NCI-H69 (cell line): ENCODE measurements around the gene PDE6A.
A peak's percentile ranks its signal among the peaks of the same experiment; 100 is the strongest.

Experiments
- DNase-seq: peaks from one replicate; lab custom pipeline; 2025; lab: John Stamatoyannopoulos, UW

Gene PDE6A

GRCh38 chr5:149944666-149945065 is at the start of gene PDE6A:
Gene PDE6A, minus strand, starts transcription at chr5:149944793. Its CDS starts 120 bp downstream, at chr5:149944673.
- DNase-seq, result no peak

DNA sequence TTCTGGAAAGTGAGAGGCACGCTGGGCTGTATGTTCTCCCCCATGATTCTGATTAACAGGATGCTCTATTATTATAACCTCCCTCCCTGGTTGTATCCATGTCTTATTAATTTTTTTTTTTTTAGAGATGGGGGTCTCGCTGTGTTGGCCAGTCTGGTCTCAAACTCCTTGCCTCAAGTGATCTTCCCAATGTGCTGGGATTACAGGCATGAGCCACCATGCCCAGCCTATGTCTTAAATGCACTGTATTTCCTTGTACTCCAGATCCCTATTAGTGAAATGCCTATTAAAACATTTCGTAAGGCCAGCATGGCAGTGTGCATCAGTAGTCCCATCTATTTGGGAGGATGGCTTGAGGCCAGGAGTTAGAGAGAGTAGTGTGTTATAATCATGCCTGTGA is 48.9 kb upstream of the PDE6A start:
- DNase-seq, result no peak

DNA sequence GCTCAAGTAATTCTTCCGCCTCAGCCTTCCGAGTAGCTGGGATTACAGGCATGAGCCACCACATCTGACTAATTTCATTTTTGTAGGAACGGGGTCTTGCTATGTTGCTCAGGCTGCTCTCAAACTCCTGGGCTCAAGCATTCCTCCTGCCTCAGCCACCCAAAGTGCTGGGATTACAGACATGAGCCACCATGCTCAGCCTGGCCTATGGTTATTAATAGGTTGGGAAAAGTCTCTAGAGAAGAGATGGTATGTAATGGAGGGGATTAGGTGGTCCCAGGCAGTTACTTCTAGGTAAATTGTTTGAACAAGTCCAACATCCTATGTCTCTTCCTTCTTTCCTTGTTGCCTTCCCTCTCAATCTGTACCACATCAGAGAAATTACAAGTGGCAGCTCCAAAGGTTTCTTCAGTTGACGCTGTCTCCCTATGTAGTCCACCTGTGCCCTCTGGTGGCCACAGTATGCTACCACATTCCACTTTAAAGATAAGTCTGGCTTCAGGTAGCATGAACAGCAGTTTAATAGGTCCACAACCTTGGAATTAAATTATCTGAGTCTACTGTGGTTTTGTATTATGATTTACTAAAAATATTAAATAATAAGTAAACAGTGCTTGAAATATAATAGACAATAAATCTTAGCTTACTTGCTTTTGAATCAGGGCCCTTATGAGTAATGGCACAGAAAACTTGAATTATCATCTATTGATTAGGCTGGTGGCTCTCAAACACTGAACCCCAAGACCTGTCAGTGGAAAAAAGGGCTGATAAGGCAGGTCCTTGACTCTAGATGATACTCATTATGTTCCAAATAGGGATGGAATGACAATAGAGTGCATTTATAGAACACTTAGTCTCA is 46.2 kb upstream of the PDE6A start:
- peak; percentile 85 for DNase-seq

DNA sequence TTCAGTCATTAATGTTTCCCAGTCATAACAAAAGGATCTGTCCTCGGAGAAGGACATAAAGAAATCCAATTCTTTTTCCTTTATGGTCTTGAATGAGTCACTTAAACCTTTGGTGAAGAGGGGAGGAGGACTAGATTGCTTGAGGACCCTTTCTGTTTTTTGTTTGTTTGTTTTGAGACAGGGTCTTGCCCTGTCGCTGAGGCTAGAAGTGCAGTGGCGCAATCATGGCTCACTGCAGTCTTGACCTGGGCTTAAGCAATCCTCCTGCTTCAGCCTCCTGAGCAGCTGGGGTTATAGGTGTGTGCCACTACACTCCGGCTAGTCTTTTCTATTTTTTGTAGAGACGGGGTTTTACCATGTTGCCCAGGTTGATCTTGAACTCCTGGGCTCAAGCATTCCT is 43.5 kb upstream of the PDE6A start:
- no peak for DNase-seq

GRCh38 chr5:149982505-149982904 is 37.9 kb upstream of the PDE6A start:
- no peak for DNase-seq

- DNase-seq, result no peak
Observed at GRCh38 chr5:149981206-149981605, 36.6 kb upstream of the PDE6A start.

- DNase-seq, result no peak
Observed at GRCh38 chr5:149979896-149980295, 35.3 kb upstream of the PDE6A start.

DNA sequence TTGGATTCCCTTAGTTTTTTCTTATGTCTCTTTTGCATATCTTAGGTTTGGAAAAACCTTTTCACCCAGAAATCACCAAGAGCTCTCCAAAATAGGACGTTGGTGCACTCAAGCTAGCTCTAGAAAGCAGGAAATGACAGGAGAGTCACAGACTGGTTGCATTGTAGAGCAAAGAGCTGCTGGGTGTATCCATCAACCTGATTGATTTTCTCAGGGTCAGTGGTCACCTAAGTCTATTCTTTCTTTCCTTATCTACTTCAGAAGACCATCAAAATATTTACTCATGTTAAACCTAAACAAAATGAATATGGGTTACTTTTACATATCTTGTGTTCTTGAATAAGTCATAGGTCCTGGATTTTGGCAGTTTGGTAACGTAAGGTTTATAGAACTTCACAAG is 30.8 kb upstream of the PDE6A start:
- no peak for DNase-seq

DNA sequence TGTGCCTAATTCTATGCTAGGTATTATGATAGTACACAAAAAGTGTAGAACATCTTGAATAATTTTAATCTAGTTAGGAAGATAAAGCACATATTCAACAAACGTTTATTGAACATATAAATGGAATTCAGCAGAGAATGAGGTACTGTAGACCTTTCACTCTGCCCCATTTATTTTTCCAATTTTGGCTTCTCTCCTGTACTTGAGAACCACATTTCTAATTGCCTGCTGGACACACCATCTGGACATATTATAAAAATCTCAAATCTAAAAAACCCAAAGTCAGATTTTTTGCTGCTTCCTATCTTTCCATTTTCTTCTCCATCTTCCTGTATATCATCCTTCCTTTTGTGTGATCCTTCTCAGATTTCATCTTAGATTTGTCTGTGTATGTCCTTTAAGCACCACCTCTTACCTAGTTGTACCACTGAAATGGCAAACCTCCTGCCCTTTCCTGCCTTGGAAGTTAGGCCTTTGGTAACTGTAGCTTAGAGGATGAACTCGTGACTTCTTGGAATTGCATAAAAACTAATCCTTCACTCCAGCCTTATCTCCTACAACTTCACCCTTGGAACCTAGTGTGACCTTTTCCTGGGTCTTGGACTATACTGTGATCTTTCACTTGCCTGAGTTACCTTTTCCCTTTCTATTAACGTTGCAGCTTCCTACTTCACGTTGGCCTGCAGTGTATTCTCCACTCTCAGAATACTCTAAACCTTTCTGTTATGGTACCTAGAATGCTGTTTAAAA is 24.8 kb upstream of the PDE6A start:
- DNase-seq, result no peak

- DNase-seq, result no peak
Observed at GRCh38 chr5:149966946-149967345, 22.4 kb upstream of the PDE6A start.

DNA sequence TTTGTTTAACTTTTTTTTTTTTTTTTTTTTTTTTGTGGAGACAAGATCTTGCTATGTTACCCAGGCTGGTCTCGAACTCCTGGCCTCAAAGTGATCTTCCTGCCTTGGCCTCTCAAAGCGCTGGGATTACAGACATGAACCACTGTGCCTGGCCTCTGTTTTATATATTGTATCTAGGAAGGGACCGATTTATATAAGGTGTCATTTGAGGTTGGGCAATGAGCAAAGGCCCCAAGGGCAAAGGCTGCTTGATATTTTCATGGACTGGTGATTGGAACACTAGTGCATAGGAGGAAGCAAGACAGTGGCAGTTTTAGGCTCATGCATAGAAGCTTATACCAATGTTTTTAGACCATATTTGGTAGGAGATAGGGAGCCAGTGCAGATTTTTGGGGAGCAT is 19.1 kb upstream of the PDE6A start:
- no peak for DNase-seq

- DNase-seq, result no peak
Observed at GRCh38 chr5:149962601-149963300, 18.2 kb upstream of the PDE6A start.

DNA sequence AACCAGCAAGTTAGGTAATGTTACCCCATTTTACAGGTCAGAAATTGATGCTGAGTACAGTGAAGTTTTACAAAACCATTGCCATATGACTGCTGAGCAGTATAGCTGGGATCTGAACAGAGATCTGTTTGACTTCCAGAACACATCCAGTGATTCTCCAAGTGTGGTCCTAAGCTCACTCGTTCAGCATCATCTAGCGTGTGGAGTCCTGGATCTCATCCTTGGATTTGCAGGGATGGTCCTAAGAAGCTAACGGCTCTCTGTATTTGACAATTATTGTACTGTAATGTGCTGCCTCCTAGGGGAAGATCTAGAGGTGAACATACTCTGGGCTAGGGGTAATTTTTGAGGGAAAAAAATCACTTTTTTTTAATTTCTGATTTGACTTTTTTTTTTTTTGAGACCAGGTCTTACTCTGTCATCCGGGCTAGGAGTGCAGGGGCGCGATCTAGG is 17.4 kb upstream of the PDE6A start:
- peak; percentile 72 for DNase-seq

- peak; percentile 28 for DNase-seq
Observed at GRCh38 chr5:149961186-149961685, 16.6 kb upstream of the PDE6A start.

- peak; percentile 99 for DNase-seq
Observed at GRCh38 chr5:149960272-149961185, 15.9 kb upstream of the PDE6A start, which contains the start of gene SLC26A2. Gene SLC26A2, plus strand, starts transcription at chr5:149960758. Its CDS starts 16,895 bp downstream, at chr5:149977653.

DNA sequence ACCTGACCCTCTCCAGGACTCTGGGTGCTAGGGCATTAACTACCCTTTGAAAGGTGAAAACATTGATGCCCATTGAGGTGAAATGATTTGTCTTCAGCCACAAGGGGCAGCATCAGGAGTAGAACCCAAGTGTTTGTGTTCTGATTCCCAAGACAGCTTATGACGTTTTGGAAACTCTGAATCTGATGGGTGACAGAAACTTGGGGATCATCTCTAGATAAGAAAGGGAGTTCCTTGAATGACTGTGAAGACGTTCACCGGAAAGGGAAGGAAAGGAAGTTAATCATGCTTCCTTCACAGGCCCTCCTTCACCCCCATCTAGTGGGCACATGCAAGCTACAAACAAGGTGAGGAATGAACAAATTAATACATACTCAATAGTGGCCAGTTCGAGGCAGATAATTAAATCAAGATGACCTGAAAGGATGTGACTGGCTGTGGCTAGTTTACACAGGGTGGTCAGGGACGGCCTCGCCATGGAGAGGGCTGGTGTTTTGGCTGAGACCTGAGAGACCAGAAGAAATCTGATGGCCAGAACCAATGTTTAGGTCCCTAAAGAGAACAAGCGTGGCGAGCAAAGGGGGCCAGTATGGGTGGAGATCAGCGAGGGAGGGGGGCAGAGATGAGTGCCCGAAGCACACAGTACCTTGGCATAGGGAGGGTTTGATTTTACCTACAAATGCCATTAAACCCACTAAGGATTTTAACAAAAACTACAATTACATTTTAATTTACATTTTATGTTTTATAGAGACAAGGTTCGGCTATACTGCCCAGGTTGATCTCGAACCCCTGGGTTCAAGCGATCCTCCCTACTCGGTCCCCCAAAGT is 15.0 kb upstream of the PDE6A start:
- DNase-seq, result peak; percentile 70

- peak; percentile 71 for DNase-seq
Observed at GRCh38 chr5:149957855-149958254, 13.3 kb upstream of the PDE6A start.

- no peak for DNase-seq
Observed at GRCh38 chr5:149956685-149957084, 12.1 kb upstream of the PDE6A start.

GRCh38 chr5:149954798-149955197 is 10.2 kb upstream of the PDE6A start:
- no peak for DNase-seq

GRCh38 chr5:149953436-149954121 is 9.0 kb upstream of the PDE6A start:
- no peak for DNase-seq
